Loucy (cell line): Measurements from ENCODE around the gene JARID2.

Experiments
- H2AFZ ChIP-seq: fragments of 200-600 bp; sonication (generic); 2 replicates; pipeline ENCODE4 v1.6.0; 2016; ENCODE audit warnings: antibody characterized with exemption, mild to moderate bottlenecking, low read length, moderate library complexity
- H3F3A ChIP-seq: fragments of 200-600 bp; 2 replicates; pipeline ENCODE4 v1.6.0; 2016; ENCODE audit warnings: antibody characterized with exemption, low read depth, mild to moderate bottlenecking
- H3K27me3 ChIP-seq: fragments of 200-600 bp; sonication (generic); 2 replicates; pipeline ENCODE4 v1.6.1; 2014; ENCODE audit warnings: low read length, mild to moderate bottlenecking; ENCODE audit not compliant: insufficient read depth, poor library complexity, severe bottlenecking
- H3K36me3 ChIP-seq: fragments of 200-600 bp; sonication (generic); 2 replicates; pipeline ENCODE4 v1.6.1; 2016; ENCODE audit warnings: low read length; ENCODE audit not compliant: insufficient read depth
- H3K4me1 ChIP-seq: fragments of 200-600 bp; sonication (generic); 2 replicates; pipeline ENCODE4 v1.5.1; 2014; ENCODE audit warnings: low read length, mild to moderate bottlenecking; ENCODE audit not compliant: insufficient read depth, poor library complexity, severe bottlenecking
- H3K4me2 ChIP-seq: fragments of 200-600 bp; sonication (generic); 2 replicates; pipeline ENCODE4 v1.6.0; 2014; ENCODE audit warnings: antibody characterized with exemption, low read length, low read depth, mild to moderate bottlenecking; ENCODE audit not compliant: poor library complexity, severe bottlenecking
- H3K4me3 ChIP-seq: fragments of 200-600 bp; sonication (generic); 2 replicates; pipeline ENCODE4 v1.5.1; 2014; ENCODE audit warnings: low read length, mild to moderate bottlenecking, mixed read lengths; ENCODE audit not compliant: poor library complexity, severe bottlenecking
- H3K79me2 ChIP-seq: fragments of 200-600 bp; sonication (generic); 2 replicates; pipeline ENCODE4 v1.6.1; 2014; ENCODE audit warnings: low read length; ENCODE audit not compliant: insufficient read depth
- H3K9ac ChIP-seq: fragments of 200-600 bp; sonication (generic); 2 replicates; pipeline ENCODE4 v1.6.0; 2014; ENCODE audit warnings: mild to moderate bottlenecking, low read depth, low read length, moderate library complexity; ENCODE audit not compliant: poor library complexity, severe bottlenecking
- H3K9me2 ChIP-seq: fragments of 200-600 bp; sonication (generic); replicated peaks from 2 replicates; pipeline ENCODE4 v1.6.1; 2016; ENCODE audit warnings: low read depth, low read length, mixed read lengths
- H3K9me3 ChIP-seq: fragments of 200-600 bp; sonication (generic); 2 replicates; pipeline ENCODE4 v1.6.1; 2014; ENCODE audit warnings: mild to moderate bottlenecking, antibody characterized with exemption, low read length, low read depth; ENCODE audit not compliant: insufficient read depth
- H4K20me1 ChIP-seq: fragments of 200-600 bp; sonication (generic); 2 replicates; pipeline ENCODE4 v1.6.0; 2014; ENCODE audit warnings: antibody characterized with exemption, low read length, mild to moderate bottlenecking; ENCODE audit not compliant: insufficient read depth, poor library complexity, severe bottlenecking
- EZH2phosphoT487 ChIP-seq: fragments of 200-600 bp; IDR thresholded peaks from 2 replicates; pipeline ENCODE4 v1.6.1; 2018; ENCODE audit warnings: antibody characterized with exemption, mild to moderate bottlenecking, moderate library complexity, borderline replicate concordance
- TF ChIP-seq, protein P1 (sequence below): fragments of 200-600 bp; sonication (generic); conservative IDR thresholded peaks from 2 replicates; pipeline ENCODE4 v1.5.1; 2014; ENCODE audit warnings: mild to moderate bottlenecking, antibody characterized with exemption, low read length

The JARID2 gene

DNA sequence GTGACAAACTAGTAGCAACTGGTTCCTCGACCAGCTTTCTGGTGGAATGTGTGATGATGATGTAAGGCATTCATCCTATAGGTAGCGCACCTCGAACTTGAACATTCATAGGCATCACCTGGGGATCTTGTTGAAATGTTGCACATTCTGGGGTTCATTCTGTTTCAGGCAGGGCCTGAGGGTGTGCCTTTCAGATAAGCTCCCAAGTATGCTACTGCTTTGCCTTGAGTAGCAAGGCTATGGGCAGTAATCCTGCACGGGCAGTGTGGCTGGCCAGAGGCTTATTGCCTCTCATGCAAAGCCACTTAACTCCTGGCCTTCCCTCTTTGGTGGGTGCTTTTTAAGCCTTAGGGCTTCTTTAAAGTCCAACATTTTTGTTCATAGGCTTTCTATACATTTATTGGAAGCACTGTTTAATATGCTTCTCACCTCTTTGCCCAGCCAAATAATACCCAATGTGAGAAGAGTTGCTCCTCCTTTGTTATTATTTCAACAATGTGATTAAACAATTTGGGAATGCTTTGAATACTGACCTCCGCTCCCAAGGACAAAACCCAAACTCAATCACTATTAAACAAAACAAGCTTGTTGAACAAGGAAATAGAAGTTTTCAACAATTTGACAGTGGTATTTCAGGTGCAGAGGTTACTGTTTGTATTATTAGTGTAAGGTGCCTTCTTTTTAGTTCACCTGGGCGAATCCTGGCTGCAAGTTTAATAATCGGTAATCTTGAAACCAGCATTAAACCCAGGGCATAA, 57.5 kb downstream of the JARID2 start:
- Histone ChIP-seq H3K27me3 (no peaks in the 10 kb centered on the region), H3K4me3 (no peak overlapping the region), H3K9ac (no peak overlapping the region), H3K79me2 (peaks cover 97% of the 10 kb centered on the region), H3F3A (peaks cover 15% of the 10 kb centered on the region), H3K9me3 (no peaks in the 10 kb centered on the region), H3K9me2 (no peaks in the 10 kb centered on the region), H3K4me1 (peaks cover 80% of the 10 kb centered on the region), H3K4me2 (peak overlapping the region; percentile 10), H3K36me3 (peaks cover 18% of the 10 kb centered on the region; the same call in 1 of the 2 replicates), H2AFZ (no peak overlapping the region), H4K20me1 (peaks cover 75% of the 10 kb centered on the region)
- no peak for TF ChIP-seq EZH2phosphoT487
- TF ChIP-seq, protein P1, sequence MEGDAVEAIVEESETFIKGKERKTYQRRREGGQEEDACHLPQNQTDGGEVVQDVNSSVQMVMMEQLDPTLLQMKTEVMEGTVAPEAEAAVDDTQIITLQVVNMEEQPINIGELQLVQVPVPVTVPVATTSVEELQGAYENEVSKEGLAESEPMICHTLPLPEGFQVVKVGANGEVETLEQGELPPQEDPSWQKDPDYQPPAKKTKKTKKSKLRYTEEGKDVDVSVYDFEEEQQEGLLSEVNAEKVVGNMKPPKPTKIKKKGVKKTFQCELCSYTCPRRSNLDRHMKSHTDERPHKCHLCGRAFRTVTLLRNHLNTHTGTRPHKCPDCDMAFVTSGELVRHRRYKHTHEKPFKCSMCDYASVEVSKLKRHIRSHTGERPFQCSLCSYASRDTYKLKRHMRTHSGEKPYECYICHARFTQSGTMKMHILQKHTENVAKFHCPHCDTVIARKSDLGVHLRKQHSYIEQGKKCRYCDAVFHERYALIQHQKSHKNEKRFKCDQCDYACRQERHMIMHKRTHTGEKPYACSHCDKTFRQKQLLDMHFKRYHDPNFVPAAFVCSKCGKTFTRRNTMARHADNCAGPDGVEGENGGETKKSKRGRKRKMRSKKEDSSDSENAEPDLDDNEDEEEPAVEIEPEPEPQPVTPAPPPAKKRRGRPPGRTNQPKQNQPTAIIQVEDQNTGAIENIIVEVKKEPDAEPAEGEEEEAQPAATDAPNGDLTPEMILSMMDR: no peak

DNA sequence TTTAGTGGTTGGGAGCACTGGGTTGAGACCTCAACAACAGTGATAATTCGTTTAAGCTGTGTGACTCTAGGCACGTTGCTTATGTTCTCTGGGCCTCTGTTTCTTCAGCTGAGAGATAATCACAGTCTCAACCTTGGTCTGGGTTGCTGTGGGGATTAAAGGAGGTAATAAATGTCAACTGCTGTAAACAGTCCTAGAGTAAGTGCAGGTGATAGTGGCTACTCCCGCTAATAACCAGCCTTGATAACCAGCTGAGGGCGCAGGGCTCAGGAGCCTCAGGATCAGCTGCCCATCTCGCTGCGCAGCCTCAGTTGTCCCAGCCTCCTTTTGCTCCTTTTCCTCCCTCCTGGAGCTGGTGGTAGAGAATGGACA, 58.0 kb downstream of the JARID2 start:
- peaks cover 81% of the 10 kb centered on the region for H4K20me1 ChIP-seq
- peak overlapping the region; percentile 10 for H3K4me2 ChIP-seq
- H3F3A ChIP-seq: peaks cover 11% of the 10 kb centered on the region
- H3K9me2 ChIP-seq: no peaks in the 10 kb centered on the region
- H3K4me3 ChIP-seq: no peak overlapping the region
- no peak overlapping the region for H2AFZ ChIP-seq
- H3K27me3 ChIP-seq: no peaks in the 10 kb centered on the region
- H3K9me3 ChIP-seq: no peaks in the 10 kb centered on the region
- TF ChIP-seq, protein P1: no peak
- no peak for TF ChIP-seq EZH2phosphoT487
- no peak overlapping the region for H3K9ac ChIP-seq
- peaks cover 18% of the 10 kb centered on the region; the same call in 1 of the 2 replicates for H3K36me3 ChIP-seq
- H3K79me2 ChIP-seq: peaks cover 97% of the 10 kb centered on the region
- H3K4me1 ChIP-seq: peaks cover 80% of the 10 kb centered on the region

DNA sequence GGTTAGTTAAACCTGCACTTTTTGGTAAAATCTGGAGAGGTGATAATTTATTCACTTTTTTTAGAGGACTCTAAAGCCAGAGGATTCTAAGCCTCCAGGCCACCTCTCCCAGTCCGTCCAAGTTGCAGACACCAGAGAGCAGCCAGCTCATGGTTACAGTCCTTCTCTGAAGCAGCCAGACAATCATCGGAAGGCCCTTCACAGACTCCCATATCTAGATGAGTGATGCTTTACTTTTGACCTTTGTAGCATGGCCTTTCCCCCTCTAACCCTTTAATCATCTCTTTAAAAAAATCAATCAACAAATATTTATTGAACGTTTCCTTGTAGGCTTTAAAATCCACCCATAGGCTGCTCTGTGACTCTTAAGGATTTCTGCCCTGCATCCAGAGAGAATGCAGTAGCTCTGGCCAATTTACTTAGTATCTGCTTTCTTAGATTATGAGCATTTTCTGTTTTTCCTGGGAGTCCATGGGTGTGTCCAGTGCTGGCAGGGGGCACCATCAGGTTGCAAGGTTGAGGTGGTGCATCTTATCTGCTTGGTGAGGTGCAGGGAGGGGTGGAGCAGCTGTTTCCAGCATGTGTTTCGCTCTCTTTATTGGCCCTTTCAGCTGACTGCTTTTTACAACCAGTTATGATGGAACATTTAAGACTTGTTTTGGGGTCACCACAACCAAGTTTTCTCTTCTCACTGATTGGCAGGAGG, 58.6 kb downstream of the JARID2 start:
- peaks cover 80% of the 10 kb centered on the region for H3K4me1 ChIP-seq
- peaks cover 22% of the 10 kb centered on the region; the same call in 1 of the 2 replicates for H3K36me3 ChIP-seq
- no peaks in the 10 kb centered on the region for H3K27me3 ChIP-seq
- H3K4me3 ChIP-seq: no peak overlapping the region
- H3K9me3 ChIP-seq: no peaks in the 10 kb centered on the region
- H2AFZ ChIP-seq: no peak overlapping the region
- TF ChIP-seq, protein P1: no peak
- TF ChIP-seq EZH2phosphoT487: no peak
- H3K9ac ChIP-seq: peak overlapping the region; percentile 5
- peaks cover 7% of the 10 kb centered on the region for H3F3A ChIP-seq
- H3K9me2 ChIP-seq: no peaks in the 10 kb centered on the region
- H3K4me2 ChIP-seq: peak overlapping the region; percentile 22
- H3K79me2 ChIP-seq: peaks cover 98% of the 10 kb centered on the region
- peaks cover 86% of the 10 kb centered on the region for H4K20me1 ChIP-seq
